H9 (cell line): ENCODE measurements around the gene BACH2. TPM values are rescaled to one million over a fixed set of nuclear protein-coding genes. Genes with fewer than 3 reads are reported as not detected.

Source experiments
- DNase-seq: peaks from one replicate; pipeline ENCODE4 v3.0.0-alpha.2; 2017
- H2AFZ ChIP-seq: one replicate; pipeline ENCODE4 v1.6.1; 2013; ENCODE audit warnings: mild to moderate bottlenecking, low read length, control low read depth, moderate library complexity
- H2AK5ac ChIP-seq: 2 replicates; pipeline ENCODE4 v1.6.1; 2013; ENCODE audit warnings: low read length, control low read depth, mixed read lengths; ENCODE audit not compliant: insufficient read length
- H2BK120ac ChIP-seq: one replicate; pipeline ENCODE4 v1.6.1; 2013; ENCODE audit warnings: low read depth, mild to moderate bottlenecking, low read length, control low read depth, inconsistent platforms; ENCODE audit not compliant: poor library complexity, severe bottlenecking
- H2BK12ac ChIP-seq: 2 replicates; pipeline ENCODE4 v1.6.1; 2013; ENCODE audit warnings: low read length, control low read depth, mixed read lengths, low read depth; ENCODE audit not compliant: insufficient read length
- H2BK15ac ChIP-seq: 2 replicates; pipeline ENCODE4 v1.6.1; 2013; ENCODE audit warnings: low read depth, low read length, control low read depth
- H2BK20ac ChIP-seq: one replicate; pipeline ENCODE4 v1.6.1; 2013; ENCODE audit warnings: low read depth, mild to moderate bottlenecking, low read length, control low read depth, inconsistent platforms; ENCODE audit not compliant: poor library complexity, severe bottlenecking
- H2BK5ac ChIP-seq: 2 replicates; pipeline ENCODE4 v1.6.1; 2013; ENCODE audit warnings: low read length, control low read depth, mixed read lengths; ENCODE audit not compliant: insufficient read length
- H3K14ac ChIP-seq: 2 replicates; pipeline ENCODE4 v1.6.1; 2013; ENCODE audit warnings: low read length, control low read depth; ENCODE audit not compliant: insufficient read depth
- H3K18ac ChIP-seq: 2 replicates; pipeline ENCODE4 v1.6.1; 2013; ENCODE audit warnings: low read depth, mild to moderate bottlenecking, mixed read lengths, low read length, control low read depth; ENCODE audit not compliant: insufficient read length
- H3K23ac ChIP-seq: 2 replicates; pipeline ENCODE4 v1.6.1; 2013; ENCODE audit warnings: low read length, control low read depth, mixed read lengths, low read depth; ENCODE audit not compliant: insufficient read length
- H3K23me2 ChIP-seq: 2 replicates; pipeline ENCODE4 v1.6.1; 2013; ENCODE audit warnings: low read depth, mild to moderate bottlenecking, mixed read lengths, low read length, control low read depth; ENCODE audit not compliant: insufficient read length, poor library complexity, severe bottlenecking
- H3K27ac ChIP-seq: 2 replicates; pipeline ENCODE4 v1.5.1; 2013; ENCODE audit warnings: low read length, control low read depth, mixed read lengths, low read depth; ENCODE audit not compliant: insufficient read length
- H3K27me3 ChIP-seq: 2 replicates; pipeline ENCODE4 v1.6.1; 2013; ENCODE audit warnings: low read length, control low read depth, inconsistent platforms; ENCODE audit not compliant: insufficient read depth
- H3K4ac ChIP-seq: 2 replicates; pipeline ENCODE4 v1.6.1; 2013; ENCODE audit warnings: low read depth, mild to moderate bottlenecking, control low read depth, inconsistent platforms, low read length, moderate library complexity
- H3K4me1 ChIP-seq: 2 replicates; pipeline ENCODE4 v1.6.1; 2013; ENCODE audit warnings: low read length, control low read depth, inconsistent platforms; ENCODE audit not compliant: insufficient read depth
- H3K4me2 ChIP-seq: 2 replicates; pipeline ENCODE4 v1.6.1; 2013; ENCODE audit warnings: low read length, control low read depth, mixed read lengths; ENCODE audit not compliant: insufficient read length, insufficient read depth
- H3K56ac ChIP-seq: 2 replicates; pipeline ENCODE4 v1.6.1; 2013; ENCODE audit warnings: low read depth, mild to moderate bottlenecking, mixed read lengths, low read length, control low read depth; ENCODE audit not compliant: insufficient read length
- H3K79me1 ChIP-seq: 2 replicates; pipeline ENCODE4 v1.6.1; 2013; ENCODE audit warnings: low read depth, mild to moderate bottlenecking, moderate library complexity, low read length, control low read depth, inconsistent platforms; ENCODE audit not compliant: insufficient read depth, poor library complexity, severe bottlenecking
- H3K79me2 ChIP-seq: 2 replicates; pipeline ENCODE4 v1.6.1; 2013; ENCODE audit warnings: low read length, control low read depth, inconsistent platforms; ENCODE audit not compliant: insufficient read depth
- H3K9ac ChIP-seq: 2 replicates; pipeline ENCODE4 v1.6.1; 2013; ENCODE audit warnings: low read length, control low read depth, mixed read lengths; ENCODE audit not compliant: insufficient read length; ENCODE audit errors: extremely low read depth
- H3K9me3 ChIP-seq: one replicate; pipeline ENCODE4 v1.6.1; 2013; ENCODE audit warnings: low read depth, low read length, inconsistent platforms; ENCODE audit not compliant: control insufficient read depth
- H3T11ph ChIP-seq: one replicate; pipeline ENCODE4 v1.6.1; 2013; ENCODE audit warnings: mild to moderate bottlenecking, low read length, control low read depth, inconsistent platforms
- H4K20me1 ChIP-seq: one replicate; pipeline ENCODE4 v1.6.1; 2013; ENCODE audit not compliant: control insufficient read depth, insufficient read length, insufficient read depth
- H4K5ac ChIP-seq: 2 replicates; pipeline ENCODE4 v1.6.1; 2013; ENCODE audit warnings: low read depth, mild to moderate bottlenecking, mixed read lengths, low read length, control low read depth; ENCODE audit not compliant: insufficient read length
- H4K8ac ChIP-seq: replicated peaks from 2 replicates; pipeline ENCODE4 v1.6.1; 2013; ENCODE audit warnings: low read length, control low read depth, mixed read lengths, low read depth; ENCODE audit not compliant: insufficient read length
- H4K91ac ChIP-seq: 2 replicates; pipeline ENCODE4 v1.6.1; 2013; ENCODE audit warnings: low read depth, mild to moderate bottlenecking, moderate library complexity, mixed read lengths, low read length, control low read depth; ENCODE audit not compliant: insufficient read length
- H3K27ac Mint-ChIP-seq, 3 experiments: 2 replicates in 2 of 3; 3 replicates in 1 of 3; pipeline ENCODE4 v1.8.0; 2020 to 2021; ENCODE audit warnings: mixed read lengths in 3 of 3, mild to moderate bottlenecking in 1 of 3, moderate library complexity in 1 of 3
- H3K27me3 Mint-ChIP-seq: 2 replicates; pipeline ENCODE4 v1.8.0; 2021; ENCODE audit warnings: low read depth, mild to moderate bottlenecking, moderate library complexity, mixed read lengths
- H3K36me3 Mint-ChIP-seq, 3 experiments: 2 replicates in 2 of 3; 3 replicates in 1 of 3; pipeline ENCODE4 v1.8.0; 2020 to 2021; ENCODE audit warnings: low read depth in 3 of 3, mixed read lengths in 3 of 3; ENCODE audit not compliant: insufficient read depth in 1 of 3
- H3K4me1 Mint-ChIP-seq, 2 experiments: 2 replicates each; pipeline ENCODE4 v1.8.0; 2020; ENCODE audit warnings: mixed read lengths in 2 of 2
- H3K4me3 Mint-ChIP-seq, 2 experiments: 2 replicates in 1 of 2; 3 replicates in 1 of 2; pipeline ENCODE4 v1.8.0; 2020 to 2021; ENCODE audit warnings: mild to moderate bottlenecking in 2 of 2, mixed read lengths in 2 of 2, moderate library complexity in 1 of 2
- H3K9me3 Mint-ChIP-seq, 2 experiments: 2 replicates in 1 of 2; 3 replicates in 1 of 2; pipeline ENCODE4 v1.8.0; 2020; ENCODE audit warnings: mild to moderate bottlenecking in 2 of 2, mixed read lengths in 2 of 2, moderate library complexity in 1 of 2
- CTCF ChIP-seq: fragments of 200-600 bp; sonication (generic); conservative IDR thresholded peaks from 3 replicates; pipeline ENCODE4 v1.8.0; 2021; ENCODE audit warnings: antibody characterized with exemption, mild to moderate bottlenecking
- WGBS: extraction: QIAGEN DNeasy Blood & Tissue Kit; methylation state at CpG from one replicate; pipeline ENCODE4 v1.1.7; 2013; ENCODE audit warnings: missing lambda C conversion rate, low lambda C conversion rate, mixed read lengths; ENCODE audit not compliant: insufficient read length; ENCODE audit errors: extremely low coverage; 5-methylcytosine and 5-hydroxymethylcytosine counted together
- total RNA-seq: library from RNA; stranded (reverse); gene quantifications from 2 replicates; pipeline ENCODE4 v1.2.1, GENCODE V29; 2021

Gene BACH2
- total RNA-seq, 1 experiment from 2014 or later = 2.0 TPM

GRCh38 chr6:90186637-90187371 is 109.8 kb downstream of the BACH2 start:
- no peak overlapping the region for H2BK5ac ChIP-seq
- H3K14ac ChIP-seq = no peak overlapping the region
- H4K8ac ChIP-seq = no peak overlapping the region
- no peak for TF ChIP-seq CTCF
- no peak overlapping the region for H3K56ac ChIP-seq
- no peaks in the 10 kb centered on the region for H3K23me2 ChIP-seq
- H3K36me3 Mint-ChIP-seq = no peaks in the 10 kb centered on the region; a peak in 1 of 7 replicates
- no peak overlapping the region for H3K27ac Mint-ChIP-seq
- no peak for DNase-seq
- H3K4me1 Mint-ChIP-seq = peaks cover 6% of the 10 kb centered on the region in 2 experiments
- H3T11ph ChIP-seq = no peak overlapping the region
- no peak overlapping the region for H4K5ac ChIP-seq
- H3K27me3 ChIP-seq = no peaks in the 10 kb centered on the region
- no peak overlapping the region for H2BK15ac ChIP-seq
- no peak overlapping the region for H3K27ac ChIP-seq
- H3K9me3 ChIP-seq = no peaks in the 10 kb centered on the region
- no peak overlapping the region for H2BK120ac ChIP-seq
- no peaks in the 10 kb centered on the region for H4K20me1 ChIP-seq
- H3K4ac ChIP-seq = no peak overlapping the region
- H2BK12ac ChIP-seq = no peak overlapping the region
- H2AFZ ChIP-seq = no peak overlapping the region
- no peaks in the 10 kb centered on the region for H3K79me1 ChIP-seq
- no peak overlapping the region for H3K18ac ChIP-seq
- H3K4me2 ChIP-seq = no peak overlapping the region
- H3K4me3 Mint-ChIP-seq = no peak overlapping the region
- H3K23ac ChIP-seq = no peak overlapping the region
- no CpG with 5 or more reads among the region's 8 CpGs for WGBS
- H3K4me1 ChIP-seq = no peaks in the 10 kb centered on the region
- H3K79me2 ChIP-seq = no peaks in the 10 kb centered on the region
- no peak overlapping the region for H3K9ac ChIP-seq
- no peaks in the 10 kb centered on the region for H3K27me3 Mint-ChIP-seq
- no peak overlapping the region for H2AK5ac ChIP-seq
- H4K91ac ChIP-seq = no peak overlapping the region
- no peaks in the 10 kb centered on the region for H3K9me3 Mint-ChIP-seq
- no peak overlapping the region for H2BK20ac ChIP-seq
